ENCODE results near the gene C3AR1.

GRCh38 chr12:8033153-8034044 lies 32.8 kb downstream of the C3AR1 start:
- TF ChIP-seq CTCF (optimal IDR thresholded peaks at IDR 0.05 in 1 of 3, IDR thresholded peaks at IDR 0.05 in 1 of 3, conservative IDR thresholded peaks at IDR 0.05 in 1 of 3; ENCODE audit: extremely low read depth in 1 of 3, insufficient read depth in 2 of 3, low read length in 3 of 3): no peak
- no peak for TF ChIP-seq EZH2 (IDR thresholded peaks at IDR 0.05; ENCODE audit: low read length)

Measured in keratinocyte (primary cell).